Testis (tissue), 2 donors: ENCODE data around the gene ARL8A.

Source experiments
- CTCF ChIP-seq, 3 experiments: fragments of 450-650 bp in 2 of 3; fragments of 200-600 bp in 1 of 3; sonication (generic) in 1 of 3; IDR thresholded peaks; one replicate each; pipeline ENCODE4 v1.5.1; 2016 to 2019; ENCODE audit warnings: antibody characterized with exemption in 3 of 3, mild to moderate bottlenecking in 2 of 3, moderate library complexity in 1 of 3
- POLR2A ChIP-seq: fragments of 450-650 bp; IDR thresholded peaks from one replicate; pipeline ENCODE4 v1.6.1; 2017; ENCODE audit warnings: antibody characterized with exemption, mild to moderate bottlenecking, moderate library complexity

- no peak for TF ChIP-seq CTCF (IDR thresholded peaks at IDR 0.05)
- no peak for TF ChIP-seq POLR2A
These were observed 18.1 kb upstream of the ARL8A start for GRCh38 chr1:202162418-202163280.
